Esophagus mucosa (tissue), 1 donor: ENCODE measurements around the gene LIN28B. TPM values are rescaled to one million over a fixed set of nuclear protein-coding genes. Genes with fewer than 3 reads are reported as not detected.

Experiments
- ATAC-seq: fragments of 200-7000 bp; cut with Tn5 transposase; one replicate; pipeline ENCODE4 v1.9.1; 2020
- total RNA-seq: library from RNA; stranded (reverse); gene quantifications from one replicate; pipeline ENCODE4 v1.2.4, GENCODE V29; 2023
- donor health status: DM: yes; HTN: yes; CAD: no.

Gene LIN28B
- total RNA-seq, 1 donor from 2014 or later = not detected

DNA sequence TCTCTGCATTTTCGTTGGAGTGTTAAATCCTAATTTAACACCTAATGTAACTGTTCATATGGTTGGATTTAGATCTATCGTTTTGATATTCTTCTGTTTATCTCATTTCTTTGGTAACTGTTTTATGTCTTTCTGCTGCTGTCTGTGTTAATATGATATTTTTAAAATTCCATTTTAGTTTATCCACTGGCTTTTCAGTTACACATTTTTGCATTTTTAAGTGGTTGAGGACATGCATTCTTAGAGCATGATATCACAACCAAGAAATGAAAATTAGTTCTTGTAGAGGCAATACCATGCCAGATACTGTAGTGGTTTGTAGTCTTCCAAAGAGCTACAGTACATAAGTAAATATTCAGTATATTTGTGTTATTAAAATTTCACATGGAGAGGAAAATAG, 58.6 kb downstream of the LIN28B start:
- no peak for ATAC-seq

DNA sequence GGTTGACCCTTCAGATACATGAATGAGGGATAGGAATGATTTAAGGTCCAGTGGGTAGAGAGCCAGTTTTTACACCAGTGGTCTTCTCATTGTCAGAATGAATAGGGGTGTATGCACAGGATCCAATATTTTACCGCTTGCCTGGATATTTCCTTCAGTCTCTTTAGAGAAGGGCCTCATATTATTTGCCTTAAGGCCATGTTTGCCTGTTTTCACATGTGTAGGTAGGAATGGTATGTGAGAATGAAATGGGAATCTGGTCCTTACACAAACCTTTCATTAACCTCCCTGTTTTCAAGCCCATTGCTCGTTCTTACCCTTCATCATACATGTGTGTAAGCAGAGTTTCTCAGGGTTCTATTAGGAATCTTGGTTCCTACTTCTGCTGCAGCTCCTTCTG, 62.4 kb downstream of the LIN28B start:
- no peak for ATAC-seq

DNA sequence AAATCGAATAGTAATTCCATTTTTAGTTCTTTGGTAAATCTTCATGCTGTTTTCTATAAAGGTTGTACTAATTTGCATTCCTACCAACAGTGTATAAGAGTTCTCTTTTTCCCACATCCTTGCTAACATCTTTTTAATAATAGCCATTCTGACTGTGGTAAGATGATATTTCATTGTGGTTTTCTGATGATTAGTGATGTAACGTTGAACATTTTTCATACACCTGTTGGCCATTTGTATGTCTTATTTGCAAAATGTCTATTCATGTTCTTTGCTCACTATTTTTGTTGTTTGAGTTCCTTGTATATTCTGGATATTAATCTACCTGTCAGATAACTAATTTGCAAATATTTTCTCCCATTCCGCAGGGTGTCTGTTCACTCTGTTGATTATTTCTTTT, 64.5 kb downstream of the LIN28B start:
- ATAC-seq = no peak

DNA sequence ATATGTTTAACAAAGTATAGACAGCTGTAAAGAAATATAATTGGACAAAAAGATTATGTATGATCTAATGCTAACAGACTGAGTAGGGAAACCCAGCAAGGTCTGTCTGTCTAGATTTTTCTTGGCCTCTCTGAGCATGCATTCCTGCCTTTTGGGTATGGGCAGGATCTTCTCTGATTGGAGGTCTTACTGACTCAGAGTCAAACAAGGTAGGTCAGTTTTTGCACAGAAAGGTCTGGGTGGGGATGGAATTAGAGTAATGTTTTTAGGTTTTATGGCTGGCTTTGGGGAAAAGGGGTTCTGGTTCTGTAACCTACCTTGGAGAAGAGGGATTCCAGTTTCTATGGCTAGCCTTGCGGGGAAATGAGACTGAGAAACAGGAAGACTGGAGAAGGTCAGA, 65.5 kb downstream of the LIN28B start:
- ATAC-seq = no peak

DNA sequence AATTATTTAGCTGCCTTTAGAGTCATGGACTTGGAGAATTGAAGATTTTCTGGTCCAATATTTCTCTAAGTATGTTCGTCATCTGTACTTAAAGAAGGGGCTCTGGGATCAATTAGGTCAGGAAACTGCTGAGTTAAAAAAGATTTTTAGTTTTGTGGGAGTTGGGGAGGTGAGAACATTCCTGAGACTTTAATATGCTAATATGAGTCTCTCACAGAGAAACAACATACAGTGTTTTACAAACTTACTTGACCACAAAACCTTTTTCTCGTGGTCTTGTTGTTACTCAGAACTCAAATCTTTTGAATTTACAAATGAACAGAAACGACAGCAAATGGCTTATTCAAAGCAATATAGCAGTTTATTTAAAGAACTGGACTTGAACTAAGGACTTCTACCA, 67.9 kb downstream of the LIN28B start:
- no peak for ATAC-seq

DNA sequence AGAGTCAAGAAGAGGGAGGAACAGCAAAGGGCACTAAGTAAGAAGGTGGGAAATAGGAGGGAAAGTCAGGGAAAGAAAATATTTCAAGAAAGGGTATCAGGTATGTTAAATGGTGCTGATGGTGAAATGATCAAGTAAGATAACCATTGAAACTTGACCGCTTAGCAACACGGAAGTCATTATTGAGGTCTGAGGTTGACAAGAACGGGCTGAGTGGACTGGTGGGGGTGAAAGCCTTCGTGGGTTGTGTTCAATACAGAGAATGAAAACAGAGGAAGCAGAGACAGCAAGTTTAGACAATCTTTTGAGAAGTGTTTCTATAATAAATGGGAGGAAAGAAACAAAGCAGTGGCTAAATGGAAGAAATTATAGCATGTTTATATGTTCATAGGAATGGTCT, 72.0 kb downstream of the LIN28B start:
- no peak for ATAC-seq

DNA sequence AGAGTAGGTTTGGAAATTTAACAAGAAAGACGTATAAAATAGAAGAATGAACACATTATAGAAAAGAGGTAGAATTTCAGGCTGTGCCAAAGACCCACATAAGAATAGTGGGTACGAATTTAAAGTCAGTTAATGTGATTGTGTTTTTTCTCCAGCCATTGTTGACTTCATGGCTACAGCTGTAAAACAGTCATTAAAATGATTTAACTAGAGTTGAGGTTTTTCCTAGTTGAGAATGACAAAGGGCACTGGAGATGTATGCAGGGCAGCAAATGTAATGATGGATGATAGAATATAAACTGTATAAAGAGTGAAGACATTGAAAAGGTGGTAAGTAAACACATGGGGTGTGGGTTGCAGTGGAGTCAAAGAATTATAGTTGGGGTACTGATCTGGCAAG, 72.7 kb downstream of the LIN28B start:
- no peak for ATAC-seq

DNA sequence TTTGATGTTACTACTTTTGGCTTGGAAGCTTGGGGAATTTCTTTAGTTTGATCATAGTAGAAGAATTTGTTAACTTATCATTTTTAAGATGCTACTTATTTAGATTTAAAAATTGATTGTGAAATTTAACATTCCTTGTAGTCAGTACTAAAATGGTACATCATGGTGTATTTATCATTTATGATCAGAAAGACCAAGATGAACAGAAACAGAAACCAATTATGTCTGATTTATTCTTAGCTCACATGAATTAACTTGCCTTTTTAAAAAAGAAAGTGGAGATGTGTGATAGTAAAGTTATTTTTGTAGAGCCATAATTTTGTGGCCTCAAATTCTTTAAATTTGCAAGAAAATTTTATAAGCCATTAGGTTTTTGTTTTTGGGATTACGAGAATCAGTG, 77.6 kb downstream of the LIN28B start:
- ATAC-seq = no peak

DNA sequence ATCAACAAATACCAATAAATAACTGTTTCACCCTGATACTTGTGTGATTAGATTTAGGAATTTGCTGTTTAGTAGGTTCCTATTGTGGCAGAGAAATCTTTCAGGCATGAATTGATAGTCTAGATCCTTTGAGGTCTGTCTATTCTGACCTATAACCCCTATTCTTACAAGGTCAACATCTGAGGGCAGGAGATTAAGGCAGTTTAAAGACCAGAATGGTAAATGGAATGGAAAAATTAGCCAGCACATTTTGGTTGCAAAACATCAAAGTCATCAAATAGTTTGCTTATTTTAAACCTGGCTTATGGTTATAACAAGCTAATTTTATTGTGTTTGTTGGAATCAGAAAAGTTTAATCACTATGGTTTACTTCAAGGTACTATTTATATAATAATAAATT, 78.4 kb downstream of the LIN28B start:
- ATAC-seq = no peak

DNA sequence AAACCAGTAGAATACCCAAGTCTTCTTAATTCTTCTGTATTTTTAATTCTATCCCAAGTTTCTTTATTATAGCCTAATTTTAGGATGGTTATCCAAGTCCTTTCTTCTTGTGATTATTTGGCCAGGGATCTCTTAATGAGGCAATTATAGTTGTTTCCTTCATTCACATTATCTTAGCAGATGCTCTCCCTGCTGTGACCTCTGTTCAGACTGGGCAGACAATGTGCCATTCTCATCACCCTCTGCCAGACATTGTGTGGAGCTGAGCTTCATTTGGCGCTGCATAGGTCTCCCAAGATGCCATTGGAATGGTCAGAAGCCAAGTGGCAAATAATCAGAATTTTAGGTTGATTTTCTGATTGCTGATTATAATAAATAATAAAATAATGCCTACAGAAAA, 79.4 kb downstream of the LIN28B start:
- ATAC-seq = no peak

DNA sequence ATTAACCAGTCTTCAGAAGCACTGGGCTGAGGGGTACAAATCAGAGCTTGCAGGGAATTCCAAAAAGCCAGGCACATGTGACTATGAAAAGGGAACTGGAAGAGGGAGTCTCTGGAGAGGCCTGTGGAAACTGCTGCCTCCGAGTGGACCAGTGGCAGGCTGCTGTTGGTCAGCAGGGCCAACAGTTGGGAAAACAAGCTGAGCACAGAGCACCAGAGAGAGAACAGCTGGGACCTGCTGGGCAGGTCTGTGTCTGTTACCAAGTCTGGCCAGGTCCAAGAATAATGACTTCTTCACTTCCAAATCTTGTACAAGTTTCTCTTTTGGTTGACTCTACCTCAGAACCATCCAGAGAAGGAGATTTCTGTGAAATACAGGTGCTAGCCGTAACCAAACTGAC, 81.4 kb downstream of the LIN28B start:
- ATAC-seq = no peak

DNA sequence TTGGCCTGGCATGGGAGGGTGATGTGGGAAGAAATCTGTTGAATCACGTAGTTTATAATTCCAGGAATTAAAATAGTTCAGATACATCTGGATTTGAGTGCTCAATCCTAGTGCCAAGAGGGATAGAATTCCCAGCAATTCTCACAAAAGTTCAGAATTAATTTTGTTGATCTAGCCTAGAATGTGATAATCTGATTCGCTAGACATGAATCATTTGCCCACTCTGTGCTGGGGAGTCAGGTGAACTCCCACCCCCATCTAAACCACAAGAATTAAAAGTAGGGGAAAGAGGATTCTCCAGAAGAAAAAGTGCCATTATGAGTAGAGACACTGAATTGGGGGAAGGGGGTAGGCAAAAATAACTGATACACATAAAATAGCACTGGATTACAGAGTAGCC, 85.0 kb downstream of the LIN28B start:
- ATAC-seq = no peak

DNA sequence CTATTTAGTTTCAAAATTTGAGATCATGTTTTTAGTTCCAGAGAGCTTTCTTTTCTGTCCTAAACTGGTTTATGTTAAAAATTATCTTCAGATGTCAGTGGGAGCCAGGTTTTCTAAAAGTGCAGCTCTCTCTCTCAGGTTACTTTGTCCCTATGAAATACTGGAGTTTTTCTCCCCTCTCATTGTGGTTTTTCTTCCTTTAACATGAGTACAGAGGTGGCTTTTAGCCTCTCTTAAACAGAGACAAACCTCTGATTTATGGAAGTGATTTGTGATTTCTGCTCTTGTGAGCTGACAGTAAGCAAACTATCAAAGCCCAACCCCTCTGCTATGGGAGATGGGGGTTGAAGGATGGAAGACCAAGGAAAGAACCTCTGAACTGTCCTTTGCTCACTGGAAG, 85.7 kb downstream of the LIN28B start:
- ATAC-seq = no peak

DNA sequence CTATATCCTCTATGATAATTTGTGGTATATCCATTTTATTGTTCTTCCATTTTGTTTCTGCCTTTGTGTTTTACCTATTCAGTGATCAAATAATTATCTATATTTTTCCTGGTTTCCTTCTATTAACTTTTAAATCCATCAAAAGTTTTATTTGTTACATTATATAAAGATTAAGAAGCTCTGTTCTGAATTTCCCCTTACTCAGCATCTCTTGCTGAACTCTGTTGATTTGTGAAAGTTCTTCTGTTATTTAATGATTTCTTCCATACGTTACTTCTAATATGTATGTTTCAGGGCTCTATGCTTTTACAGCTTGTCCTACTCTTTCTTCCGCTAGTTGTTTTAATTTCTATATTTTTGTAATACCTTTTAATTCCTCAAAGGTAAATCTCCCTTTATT, 87.1 kb downstream of the LIN28B start:
- ATAC-seq = no peak

DNA sequence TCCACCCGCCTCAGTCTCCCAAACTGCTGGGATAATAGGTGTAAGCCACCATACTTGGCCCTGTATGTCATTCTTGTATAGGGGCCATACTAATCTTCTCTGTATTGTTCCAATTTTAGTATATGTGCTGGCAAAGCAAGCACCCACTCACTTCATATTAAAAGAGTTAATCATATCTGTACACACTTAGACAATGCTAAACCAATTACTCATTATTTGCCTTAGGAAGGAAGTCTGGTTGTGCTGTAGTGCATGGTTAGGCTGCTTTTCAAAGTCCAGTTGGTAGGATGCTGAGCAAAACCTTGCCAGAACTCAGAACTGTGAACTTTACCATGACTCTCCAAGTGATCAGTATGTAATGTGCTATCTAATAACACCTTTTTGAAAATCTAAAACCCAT, 88.6 kb downstream of the LIN28B start:
- ATAC-seq = peak; percentile 33

DNA sequence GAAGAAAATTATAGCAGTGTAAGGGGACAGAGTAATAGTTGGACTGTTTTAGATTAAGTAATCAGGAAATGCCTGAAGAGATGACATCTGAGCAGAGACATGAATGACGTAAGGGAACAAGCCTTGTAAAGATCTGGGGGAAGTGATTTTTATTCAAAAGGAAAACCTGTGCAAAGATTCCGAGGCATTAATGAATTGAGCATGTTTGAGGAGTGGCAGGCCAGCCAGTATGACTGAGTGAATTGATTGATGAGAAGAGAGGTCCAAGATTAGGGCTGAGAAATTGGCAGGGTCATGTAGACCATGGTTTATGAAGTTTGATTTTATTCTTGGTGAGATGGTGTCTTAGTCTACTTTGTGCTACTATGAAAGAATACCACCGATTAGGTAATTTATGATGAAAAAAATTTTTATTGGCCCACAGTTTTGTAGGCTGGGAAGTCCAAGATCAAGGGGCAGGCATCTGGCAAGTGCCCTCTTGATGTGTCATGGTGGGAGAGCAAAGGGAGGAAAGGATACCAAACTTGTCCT, 95.1 kb downstream of the LIN28B start:
- ATAC-seq = no peak

DNA sequence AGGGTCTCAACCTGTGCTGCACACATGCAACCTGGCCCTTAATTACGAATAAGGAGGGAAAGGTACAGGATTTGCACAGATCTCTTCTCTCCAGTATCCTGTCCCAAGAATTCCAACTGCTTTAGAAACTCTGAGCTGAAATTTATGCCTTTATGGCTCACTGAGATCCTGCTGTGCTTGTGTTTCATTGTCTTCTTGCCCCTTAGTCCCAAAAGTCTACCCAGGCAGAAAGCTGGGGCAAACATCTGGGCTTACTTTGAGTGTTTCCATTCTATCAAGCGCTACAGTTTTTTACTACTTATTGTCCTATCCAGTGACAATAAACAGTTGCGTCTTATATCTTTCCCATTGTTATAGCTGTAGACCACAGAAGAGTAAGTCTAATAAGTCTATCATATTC, 99.7 kb downstream of the LIN28B start:
- no peak for ATAC-seq

DNA sequence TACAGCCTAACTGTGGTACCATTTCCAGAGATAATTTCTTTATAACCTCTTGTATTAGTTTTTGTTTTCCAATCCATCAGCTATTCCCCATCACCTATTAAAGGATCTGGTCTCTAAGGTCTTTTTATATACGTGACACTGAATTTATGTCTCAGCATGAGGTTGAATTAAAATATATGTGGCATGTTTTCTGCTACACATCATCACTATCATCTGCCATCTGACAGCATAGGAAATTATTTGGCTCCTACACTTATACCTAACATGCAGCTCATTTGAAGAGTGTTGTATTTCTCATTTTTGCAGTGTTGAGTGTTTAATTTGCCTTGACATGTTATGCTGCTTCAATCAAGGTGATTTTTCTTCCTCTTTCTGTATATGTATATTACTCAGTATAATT, 100.3 kb downstream of the LIN28B start:
- no peak for ATAC-seq

DNA sequence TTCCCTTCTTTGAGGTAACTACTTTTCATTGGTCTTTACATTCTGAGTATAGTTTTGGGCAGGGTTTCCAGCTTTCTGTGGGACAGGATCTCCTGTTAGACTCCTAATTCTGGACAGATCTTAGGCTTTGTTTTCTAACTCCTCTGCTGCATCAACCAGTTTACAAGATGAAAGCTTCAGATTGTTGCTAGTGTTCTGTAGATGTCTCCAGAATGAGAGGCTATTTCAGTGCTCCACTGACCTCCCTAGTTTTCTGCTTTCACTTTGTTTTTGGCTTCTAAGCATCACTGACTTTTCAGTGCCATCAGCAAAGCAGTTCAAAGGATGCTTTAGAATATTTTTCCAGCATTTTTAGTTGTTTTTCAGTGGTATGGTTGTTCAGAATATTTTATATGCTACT, 101.4 kb downstream of the LIN28B start:
- ATAC-seq = no peak

DNA sequence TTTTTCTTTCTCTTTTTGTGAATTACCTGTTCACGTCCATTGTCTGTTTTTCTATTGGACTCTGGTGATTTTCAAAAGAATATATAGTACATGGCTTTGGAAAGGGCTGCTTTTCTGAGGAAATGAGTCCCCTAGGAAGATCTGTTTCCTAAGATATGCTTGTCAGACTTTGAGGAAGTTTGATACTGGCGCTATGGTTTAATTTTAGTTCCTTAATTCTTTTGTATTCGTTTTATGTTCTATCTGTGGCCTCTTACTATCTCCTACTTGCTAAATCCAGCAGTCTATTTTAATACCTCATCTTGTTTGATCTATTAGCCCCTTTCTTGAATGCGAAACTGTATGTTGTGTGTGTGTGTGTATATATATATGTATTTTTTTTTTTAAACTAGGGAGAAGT, 101.9 kb downstream of the LIN28B start:
- no peak for ATAC-seq

DNA sequence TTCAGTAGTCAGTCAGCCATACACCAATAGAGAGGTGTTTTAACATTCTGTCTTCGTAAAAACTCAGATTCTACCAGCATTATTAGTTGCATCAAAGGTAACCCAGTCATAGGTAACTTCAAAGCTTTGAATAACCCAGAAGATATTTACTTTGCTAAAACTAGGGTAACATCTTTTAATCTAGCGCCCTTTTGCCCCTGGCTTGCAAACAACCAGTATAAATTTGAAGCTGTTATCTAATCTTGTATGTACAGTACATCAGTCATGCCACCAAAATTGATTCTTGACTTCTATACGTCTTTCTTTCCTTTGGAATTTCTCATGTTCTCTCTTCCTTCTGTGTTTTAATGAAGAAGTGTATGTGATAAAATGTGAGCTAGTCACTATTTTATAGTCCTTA, 109.3 kb downstream of the LIN28B start:
- ATAC-seq = no peak

DNA sequence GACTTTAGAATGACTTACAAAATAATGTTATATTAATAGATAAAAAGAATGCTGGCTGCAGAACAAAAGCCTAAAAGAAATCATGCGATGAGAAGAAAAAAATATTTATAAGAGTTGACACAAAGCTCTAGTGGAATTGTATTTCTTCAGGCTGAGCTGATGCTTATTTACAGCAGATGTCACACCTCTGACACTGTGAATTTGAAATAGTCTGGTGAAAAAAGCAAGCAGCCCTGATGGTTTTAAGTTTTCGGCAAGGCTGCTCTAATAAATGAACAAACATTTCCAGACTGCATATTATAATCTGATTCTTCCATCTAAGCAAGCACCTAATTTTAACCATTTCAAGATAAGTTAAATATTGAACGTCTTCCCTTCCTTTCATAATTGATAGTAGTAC, 109.9 kb downstream of the LIN28B start:
- no peak for ATAC-seq

DNA sequence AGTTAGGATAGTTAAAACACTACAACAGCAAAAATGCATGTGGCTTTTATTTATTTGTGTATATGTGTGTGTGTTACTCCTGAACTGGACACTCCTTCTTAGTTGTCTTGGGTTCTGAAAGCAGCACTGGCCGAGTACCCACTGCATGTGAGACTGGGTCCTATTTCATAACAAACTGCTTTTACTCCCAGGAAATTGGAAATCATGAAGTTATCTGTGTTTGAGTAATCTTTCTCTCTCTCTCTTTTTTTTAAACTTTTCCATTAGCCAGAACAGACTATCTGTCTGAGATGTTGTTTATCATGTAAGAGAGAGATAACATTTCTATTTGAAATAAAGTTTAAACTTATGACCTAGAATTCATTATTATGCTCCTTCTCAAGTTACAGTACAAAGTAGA, 110.4 kb downstream of the LIN28B start:
- no peak for ATAC-seq

DNA sequence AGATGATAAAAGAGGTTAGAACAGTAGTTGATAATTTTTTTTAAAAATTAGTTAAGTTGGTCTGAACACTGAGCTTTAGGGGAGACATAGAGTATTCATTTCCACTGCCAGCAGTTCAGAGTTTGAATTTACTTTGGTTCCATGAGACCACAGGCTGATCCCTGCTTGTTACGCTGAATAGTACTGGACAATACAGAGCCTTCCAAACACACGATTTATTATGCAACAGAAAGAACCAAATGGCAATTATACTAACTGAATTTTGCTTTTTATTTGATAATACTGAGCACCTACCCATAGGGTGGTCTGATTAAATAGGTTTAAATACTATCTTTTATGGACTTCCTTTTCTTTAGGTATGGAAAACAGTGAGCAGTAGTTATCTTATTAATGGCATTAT, 111.5 kb downstream of the LIN28B start:
- no peak for ATAC-seq

DNA sequence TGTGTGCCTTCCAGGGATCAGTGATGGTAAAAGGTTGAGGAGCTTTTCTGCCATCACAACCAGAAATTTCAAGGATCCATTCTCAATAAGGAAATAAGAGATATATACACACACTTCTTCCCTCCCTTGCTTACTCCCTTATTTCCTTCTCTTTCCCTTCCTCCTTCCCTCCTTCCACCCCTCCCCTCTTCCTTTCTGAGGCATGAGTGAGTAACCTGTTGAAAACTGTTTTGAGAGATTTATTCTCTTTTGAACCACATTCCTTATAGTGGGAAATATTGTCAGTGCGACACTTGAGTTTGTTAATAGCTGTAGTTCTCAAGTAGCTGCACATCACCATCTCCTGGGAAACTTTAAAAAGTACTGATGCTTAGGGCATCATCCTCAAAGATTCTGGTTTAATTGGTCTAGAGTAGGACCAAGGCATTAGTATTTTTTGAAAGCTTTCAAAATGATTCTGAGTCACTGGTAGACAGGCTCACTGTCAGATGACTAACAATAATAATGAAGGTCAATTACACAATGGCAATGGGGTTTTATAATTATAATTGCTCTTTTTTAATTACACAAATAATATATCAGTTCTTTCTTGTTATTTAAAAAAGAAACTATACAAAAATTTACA, 113.0 kb downstream of the LIN28B start:
- ATAC-seq = no peak
